ENCODE data around the gene CACNA1I. TPM values are rescaled to one million over a fixed set of nuclear protein-coding genes. Genes with fewer than 3 reads are reported as not detected.

The CACNA1I gene
- total RNA-seq, 1 donor from 2014 or later = 0.11 TPM

- Mint-ChIP-seq H3K27me3 (ENCODE audit: low read depth, unreplicated experiment) (peaks cover 34% of the 10 kb centered on the region), H3K9me3 (ENCODE audit: unreplicated experiment) (no peaks in the 10 kb centered on the region), H3K4me3 (ENCODE audit: unreplicated experiment) (no peak overlapping the region), H3K27ac (ENCODE audit: unreplicated experiment) (no peak overlapping the region), H3K36me3 (ENCODE audit: low read depth, unreplicated experiment) (no peaks in the 10 kb centered on the region), H3K4me1 (ENCODE audit: low read depth, unreplicated experiment) (peaks cover 2% of the 10 kb centered on the region)
- Histone ChIP-seq H3K27me3 (ENCODE audit: insufficient read depth, low read length) (no peaks in the 10 kb centered on the region), H3K4me2 (ENCODE audit: low read length) (no peak overlapping the region), H3K4me3 (ENCODE audit: insufficient read depth, low read depth, low read length) (no peak overlapping the region), H2AFZ (ENCODE audit: low read depth, low read length) (no peak overlapping the region), H3K4me1 (ENCODE audit: insufficient read depth, low read length) (no peaks in the 10 kb centered on the region), H3K27ac (ENCODE audit: low read depth, low read length) (no peak overlapping the region), H4K20me1 (ENCODE audit: insufficient read depth, low read length) (no peaks in the 10 kb centered on the region), H3K9me3 (ENCODE audit: insufficient read depth, low read depth, low read length) (no peaks in the 10 kb centered on the region), H3K79me2 (ENCODE audit: insufficient read depth, low read length) (no peaks in the 10 kb centered on the region), H3K36me3 (ENCODE audit: insufficient read depth, low read length) (no peaks in the 10 kb centered on the region), H3K9ac (ENCODE audit: low read length) (no peak overlapping the region)
- TF ChIP-seq CTCF (IDR thresholded peaks at IDR 0.05; ENCODE audit: insufficient read depth, low read depth, low read length) (no peak), EZH2 (IDR thresholded peaks at IDR 0.05; ENCODE audit: insufficient read depth, low read length) (no peak)
- no peak for DNase-seq (ENCODE audit: low read depth)
- no peak for FAIRE-seq
Observed at GRCh38 chr22:39648630-39648950, 78.0 kb downstream of the CACNA1I start.

- no peaks in the 10 kb centered on the region for H3K36me3 Mint-ChIP-seq (ENCODE audit: low read depth, unreplicated experiment)
Observed at GRCh38 chr22:39649500-39650089, 79.0 kb downstream of the CACNA1I start.

More at GRCh38 chr22:39649500-39650089, 79.0 kb downstream of the CACNA1I start:
- no peak overlapping the region for H3K27ac Mint-ChIP-seq (ENCODE audit: unreplicated experiment)
- no peak for DNase-seq (ENCODE audit: low read depth)
- H3K4me2 ChIP-seq (ENCODE audit: low read length) = no peak overlapping the region
- H3K27ac ChIP-seq (ENCODE audit: low read depth, low read length) = no peak overlapping the region
- TF ChIP-seq CTCF (IDR thresholded peaks at IDR 0.05; ENCODE audit: insufficient read depth, low read depth, low read length) (no peak), EZH2 (IDR thresholded peaks at IDR 0.05; ENCODE audit: insufficient read depth, low read length) (no peak)
- no peaks in the 10 kb centered on the region for H3K9me3 ChIP-seq (ENCODE audit: insufficient read depth, low read depth, low read length)
- H3K4me1 Mint-ChIP-seq (ENCODE audit: low read depth, unreplicated experiment) = peaks cover 2% of the 10 kb centered on the region
- no peaks in the 10 kb centered on the region for H3K9me3 Mint-ChIP-seq (ENCODE audit: unreplicated experiment)
- H3K36me3 ChIP-seq (ENCODE audit: insufficient read depth, low read length) = no peaks in the 10 kb centered on the region
- FAIRE-seq = no peak
- no peaks in the 10 kb centered on the region for H3K27me3 ChIP-seq (ENCODE audit: insufficient read depth, low read length)
- no peak overlapping the region for H3K4me3 Mint-ChIP-seq (ENCODE audit: unreplicated experiment)
- peaks cover 28% of the 10 kb centered on the region for H3K27me3 Mint-ChIP-seq (ENCODE audit: low read depth, unreplicated experiment)
- no peaks in the 10 kb centered on the region for H3K79me2 ChIP-seq (ENCODE audit: insufficient read depth, low read length)
- H3K4me1 ChIP-seq (ENCODE audit: insufficient read depth, low read length) = no peaks in the 10 kb centered on the region
- H4K20me1 ChIP-seq (ENCODE audit: insufficient read depth, low read length) = no peaks in the 10 kb centered on the region
- no peak overlapping the region for H2AFZ ChIP-seq (ENCODE audit: low read depth, low read length)
- H3K9ac ChIP-seq (ENCODE audit: low read length) = no peak overlapping the region
- H3K4me3 ChIP-seq (ENCODE audit: insufficient read depth, low read depth, low read length) = no peak overlapping the region

Data from astrocyte (in vitro differentiated cells and primary cell).